Fibroblast of lung (primary cell): ENCODE measurements around the gene CD52.

Experiments
- CTCF ChIP-seq, 2 donors: IDR thresholded peaks in 1 of 2; conservative IDR thresholded peaks in 1 of 2; 1 replicate in 1 of 2; 2 replicates in 1 of 2; pipeline ENCODE4 v1.5.1; 2011 to 2012; ENCODE audit warnings: low read length in 2 of 2, control low read depth in 1 of 2, inconsistent platforms in 1 of 2, low read depth in 1 of 2, mild to moderate bottlenecking in 1 of 2
- EZH2 ChIP-seq: IDR thresholded peaks from 2 replicates; pipeline ENCODE4 v1.5.1; 2012; ENCODE audit warnings: low read length, control low read depth, mild to moderate bottlenecking; ENCODE audit errors: missing control alignments

- TF ChIP-seq EZH2 = no peak
- peak; percentile 46 to 61 for TF ChIP-seq CTCF (conservative IDR thresholded peaks at IDR 0.05 in 1 of 2, IDR thresholded peaks at IDR 0.05 in 1 of 2; ENCODE audit: low read depth in 1 of 2, low read length in 2 of 2)
Measured at GRCh38 chr1:26279456-26280332, 38.1 kb upstream of the CD52 start, which contains the start of gene SH3BGRL3.
